Activated T-cell treated with anti-CD3 and anti-CD28 coated beads, Interleukin-2, amount 50 U/mL, for 48 hours (primary cell): ENCODE results near the gene CGB1.
A peak's percentile ranks its signal among the peaks of the same experiment; 100 is the strongest.

Experiments used
- DNase-seq, 2 experiments: peaks; one replicate each; pipeline ENCODE4 v3.0.0-alpha.2; 2020

CGB1 gene

DNA sequence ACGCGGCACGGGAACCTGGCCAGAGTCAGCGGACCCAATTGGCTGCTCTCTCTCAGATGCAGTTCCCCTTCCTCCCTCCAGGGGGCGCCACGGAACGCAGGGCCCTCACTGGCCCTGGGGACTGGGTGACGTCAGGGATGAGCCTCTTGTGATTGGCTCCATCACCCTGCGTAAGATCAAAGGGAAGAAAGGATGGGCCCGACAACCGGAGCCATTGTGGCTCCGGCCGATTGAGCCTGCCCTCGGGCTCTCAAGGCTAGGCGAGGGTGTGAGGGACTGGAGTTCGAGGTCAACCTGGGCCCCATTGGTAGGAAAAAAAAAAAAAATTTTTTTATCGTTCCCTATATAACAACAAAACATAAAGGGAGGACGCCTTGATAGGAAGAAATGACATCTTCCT lies at the start of gene CGB1:
Gene CGB1, minus strand, starts transcription at position 81 of the 400 bp plus-strand sequence. CDS start 184 bp downstream, outside the sequence.
- peak; percentile 83 to 84 for DNase-seq

GRCh38 chr19:49086296-49086695 lies 49.6 kb upstream of the CGB1 start:
- DNase-seq: no peak

GRCh38 chr19:49085868-49086232 lies 49.2 kb upstream of the CGB1 start:
- DNase-seq: no peak

- peak; percentile 98 to 99 for DNase-seq
These were observed 48.5 kb upstream of the CGB1 start, which contains the start of gene SNRNP70 for GRCh38 chr19:49085020-49085867. Gene SNRNP70, plus strand, starts transcription at chr19:49085451. Its CDS starts 964 bp downstream, at chr19:49086415.

- DNase-seq: no peak
These were observed 47.7 kb upstream of the CGB1 start for GRCh38 chr19:49084206-49085019.

GRCh38 chr19:49081273-49081672 lies 44.6 kb upstream of the CGB1 start:
- DNase-seq: no peak

- DNase-seq: no peak
These were observed 43.7 kb upstream of the CGB1 start for GRCh38 chr19:49080392-49080791.

DNA sequence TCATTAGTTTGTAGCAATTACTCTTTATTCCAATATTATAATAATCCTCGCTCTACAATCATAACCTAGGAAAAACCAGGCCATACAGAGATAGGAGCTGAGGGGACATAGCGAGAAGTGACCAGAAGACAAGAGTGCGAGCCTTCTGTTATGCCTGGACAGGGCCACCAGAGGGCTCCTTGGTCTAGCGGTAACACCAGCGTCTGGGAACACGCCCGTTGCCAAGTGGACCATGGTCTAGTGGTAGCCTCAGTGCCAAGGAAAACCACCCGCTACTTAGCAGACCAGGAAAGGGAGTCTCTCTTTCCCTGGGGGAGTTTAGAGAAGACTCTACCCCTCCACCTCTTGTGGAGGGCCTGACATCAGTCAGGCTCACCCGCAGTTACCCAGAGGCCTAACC lies 38.2 kb upstream of the CGB1 start:
- peak; percentile 48 to 52 for DNase-seq

DNA sequence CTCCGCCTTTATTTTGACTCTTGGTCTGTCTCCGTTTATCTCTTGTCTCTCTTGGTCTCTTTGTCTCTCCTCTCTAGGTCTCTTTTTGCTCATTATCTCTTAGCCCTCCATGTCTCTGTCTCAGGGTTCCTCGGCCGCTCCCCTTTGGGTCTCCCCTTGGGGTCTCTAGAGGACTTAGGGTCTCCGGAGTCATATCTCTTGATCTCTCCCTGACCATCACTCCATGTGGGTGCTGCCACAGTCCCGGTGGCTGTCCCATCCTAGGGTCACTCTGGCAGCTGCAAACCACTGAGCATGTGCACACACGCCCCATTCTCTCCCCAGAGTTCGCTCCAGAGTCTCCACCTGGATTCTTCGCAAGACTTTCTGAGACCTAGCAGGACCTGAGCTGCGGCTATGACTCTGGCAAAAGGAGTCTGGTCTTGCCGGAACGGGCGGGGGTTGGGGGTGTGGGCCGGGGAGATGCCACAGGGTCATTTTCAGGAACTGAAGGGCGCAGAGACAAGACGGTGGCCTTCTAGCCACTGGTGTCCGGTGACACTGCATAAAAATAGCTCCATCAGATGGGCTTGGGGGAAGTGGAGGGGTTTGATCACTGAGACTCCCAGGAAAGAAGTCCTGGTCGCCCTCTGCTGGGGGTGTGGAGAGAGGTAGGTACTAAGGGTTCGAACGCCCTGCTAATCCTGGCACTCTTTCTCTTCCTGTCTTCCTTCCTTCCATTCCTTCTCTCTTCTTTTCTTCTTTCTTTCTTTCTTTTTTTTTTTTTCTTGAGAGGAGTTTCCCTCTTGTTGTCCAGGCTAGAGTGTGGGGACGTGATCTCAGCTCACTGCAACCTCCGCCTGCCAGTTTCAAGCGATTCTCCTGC lies 37.1 kb upstream of the CGB1 start:
- no peak for DNase-seq

GRCh38 chr19:49071860-49072547 lies 35.3 kb upstream of the CGB1 start:
- DNase-seq: peak in 1 of 2 experiments; percentile 49

DNA sequence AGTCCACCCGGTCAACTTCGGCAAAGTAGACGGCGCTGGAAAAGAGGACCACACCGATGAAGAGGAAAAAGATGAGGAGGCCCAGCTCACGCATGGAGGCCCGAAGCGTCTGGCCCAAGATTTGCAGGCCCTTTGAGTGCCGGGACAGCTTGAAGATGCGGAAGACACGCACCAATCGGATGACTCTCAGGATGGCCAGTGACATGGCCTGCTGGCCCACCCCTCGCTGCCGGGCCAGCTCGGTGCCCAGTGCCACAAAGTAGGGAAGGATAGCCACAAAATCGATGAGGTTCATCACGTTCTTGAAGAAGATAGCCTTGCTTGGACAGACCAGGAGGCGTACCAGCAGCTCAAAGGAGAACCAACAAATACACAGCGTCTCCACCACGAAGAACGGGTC lies 33.7 kb upstream of the CGB1 start:
- no peak for DNase-seq

DNA sequence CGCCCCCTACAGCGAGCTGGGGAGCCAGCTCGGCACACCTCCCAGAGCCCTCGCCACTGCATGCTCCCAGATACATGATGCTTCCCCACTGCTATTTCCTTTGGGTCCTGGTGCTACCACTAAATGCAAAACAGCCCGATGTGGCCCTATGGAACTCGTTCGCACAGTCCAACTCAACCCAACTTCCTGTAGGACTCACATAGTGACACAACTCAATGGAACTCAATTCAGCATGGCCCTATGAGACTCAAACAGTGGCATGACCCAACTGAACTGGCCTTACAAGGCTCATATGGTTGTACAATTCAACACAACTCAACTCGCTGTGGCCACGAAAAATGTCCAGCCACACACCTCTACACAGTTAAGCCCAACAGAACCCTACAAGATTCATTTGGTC lies 32.3 kb upstream of the CGB1 start:
- DNase-seq: no peak

DNA sequence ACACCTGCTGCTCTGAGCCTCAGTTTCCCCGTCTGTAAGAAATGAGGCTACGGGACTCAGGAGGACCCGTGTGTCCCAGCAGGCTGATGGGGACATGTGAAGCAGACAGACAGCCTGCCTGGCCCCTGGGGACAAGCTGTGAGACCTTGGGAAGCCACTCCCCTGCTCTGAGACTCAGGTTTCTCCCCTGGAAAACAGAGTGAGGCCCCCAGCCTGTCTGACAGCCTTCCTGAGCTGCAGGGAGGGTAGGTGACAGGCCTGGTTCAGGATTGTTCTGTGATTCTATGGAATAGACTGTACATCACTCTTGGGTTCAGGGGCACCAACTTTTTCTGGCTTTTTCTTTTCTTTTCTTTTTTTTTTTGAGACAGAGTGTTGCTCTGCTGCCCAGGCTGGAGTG lies 30.9 kb upstream of the CGB1 start:
- DNase-seq: no peak

GRCh38 chr19:49065905-49066512 lies 29.3 kb upstream of the CGB1 start:
- DNase-seq: no peak

DNA sequence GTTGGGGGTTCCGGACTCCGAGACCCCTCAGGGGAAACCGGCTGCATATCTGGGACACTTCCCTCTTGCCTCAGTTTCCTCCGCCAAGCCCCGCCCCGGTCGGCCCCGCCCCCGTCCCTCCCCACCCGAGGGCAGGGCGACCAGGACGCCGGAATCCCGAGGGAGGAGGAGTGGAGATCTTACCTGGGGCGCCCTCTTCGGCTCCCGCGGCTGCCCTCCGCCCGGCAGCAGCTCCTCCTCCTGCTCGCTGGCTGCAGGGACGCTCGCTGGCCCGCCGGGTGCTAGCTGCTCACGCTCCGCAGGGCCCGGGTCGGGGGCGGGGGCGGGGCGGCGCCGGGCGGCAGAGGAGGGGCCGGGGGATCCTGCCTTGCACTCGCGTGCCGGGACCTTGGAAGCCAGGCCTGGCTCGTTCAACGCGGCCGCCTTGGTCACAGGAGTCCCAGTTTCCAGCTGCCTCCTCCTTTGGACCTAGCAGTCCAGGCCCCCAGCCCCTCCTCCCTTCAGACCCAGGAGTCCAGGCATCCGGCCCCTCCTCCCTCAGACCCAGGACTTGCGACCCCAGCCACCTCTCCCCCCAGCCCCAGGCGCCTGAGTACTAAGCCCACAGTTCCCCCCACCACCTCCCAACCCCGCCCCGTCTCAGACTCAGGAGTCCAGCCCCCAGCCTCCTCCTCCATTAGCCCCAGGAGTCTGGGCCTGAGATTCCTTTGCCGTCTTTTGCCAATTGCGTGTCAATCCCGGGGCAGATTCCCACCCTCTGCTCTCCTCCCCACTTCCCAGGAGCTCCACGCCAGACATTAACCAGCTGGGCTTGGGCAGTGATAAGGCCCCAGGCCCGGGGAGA lies 28.3 kb upstream of the CGB1 start, which contains the start of gene NTF4:
Gene NTF4, minus strand, starts transcription at position 51 of the 844 bp plus-strand sequence. CDS start 2,821 bp downstream, outside the sequence.
- DNase-seq: no peak

DNA sequence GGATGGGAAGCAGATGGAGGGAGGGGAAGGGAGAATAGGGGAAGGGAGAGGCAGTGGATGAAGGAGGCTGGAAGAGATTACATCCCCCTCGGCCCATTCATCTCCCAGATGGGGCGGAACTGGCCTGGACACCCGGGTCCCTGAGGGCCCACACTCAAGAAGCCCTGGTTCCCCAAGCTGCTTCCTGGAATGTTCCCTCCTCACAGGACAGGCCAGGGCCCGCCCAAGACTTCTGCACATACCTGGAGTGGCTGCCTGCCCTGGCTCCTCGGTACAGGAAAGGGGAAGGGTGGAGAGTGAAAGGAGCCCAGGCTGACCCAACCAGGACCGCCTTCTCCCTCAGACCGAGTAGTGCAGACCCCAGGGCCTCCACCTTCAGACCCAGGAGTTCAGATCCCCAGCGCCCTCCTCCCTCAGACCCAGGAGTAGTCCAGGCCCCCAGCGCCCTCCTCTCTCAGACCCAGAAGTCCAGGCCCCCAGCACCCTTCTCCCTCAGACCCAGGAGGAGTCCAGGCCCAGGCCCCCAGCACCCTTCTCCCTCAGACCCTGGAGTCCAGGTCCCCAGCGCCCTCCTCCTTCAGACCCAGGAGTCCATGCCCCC lies 27.4 kb upstream of the CGB1 start:
- no peak for DNase-seq

GRCh38 chr19:49061445-49061844 lies 24.8 kb upstream of the CGB1 start:
- no peak for DNase-seq

DNA sequence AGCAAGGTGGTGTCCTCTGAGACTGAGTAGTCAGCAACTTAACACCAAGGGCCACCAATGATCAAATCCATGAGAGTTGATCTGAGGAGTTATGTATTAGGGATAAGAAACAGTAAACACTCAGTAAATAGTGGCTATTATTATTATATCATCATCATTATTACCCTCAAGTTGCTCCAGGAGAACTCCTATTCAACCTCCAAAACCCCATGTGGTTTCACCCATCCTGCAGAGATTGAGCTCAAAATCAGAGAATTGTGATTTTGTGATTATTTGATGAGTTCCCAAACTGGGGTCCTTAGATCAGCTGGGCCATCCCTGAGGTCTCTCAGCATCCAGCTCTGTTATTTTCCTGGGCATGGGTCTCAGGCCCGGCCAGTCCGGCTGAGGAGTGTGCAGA lies 24.3 kb upstream of the CGB1 start:
- DNase-seq: no peak

DNA sequence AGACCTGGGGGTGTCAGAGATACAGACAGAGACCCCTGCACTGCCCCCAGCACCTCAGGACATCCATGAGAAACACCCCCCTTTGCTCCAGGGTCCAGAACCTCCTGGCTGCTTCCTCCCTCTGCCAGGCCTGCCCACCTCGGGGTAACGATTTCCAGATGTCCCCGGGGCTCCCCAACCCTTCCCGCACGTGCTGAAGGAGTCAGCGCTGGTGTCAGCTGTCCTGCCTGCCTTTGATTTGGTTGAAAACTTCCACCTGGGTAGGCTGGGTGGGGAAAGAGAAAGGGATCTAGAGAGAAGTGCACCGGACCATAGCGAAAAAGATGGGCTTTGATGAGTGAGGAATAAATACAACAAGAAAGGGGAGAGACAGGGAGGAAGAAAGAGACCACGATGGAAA lies 22.4 kb upstream of the CGB1 start:
- no peak for DNase-seq

- DNase-seq: peak; percentile 60 to 64
These were observed 21.9 kb upstream of the CGB1 start for GRCh38 chr19:49058562-49058961.
